HFFc6 (cell line): ENCODE measurements around the gene SNX6. TPM values are rescaled to one million over a fixed set of nuclear protein-coding genes. Genes with fewer than 3 reads are reported as not detected.
"Not testable (repeated sequence)": the region's sequence is repeated elsewhere in the genome, so short reads cannot be mapped to it uniquely, and the experiment has no call there.

Experiments used
- DNase-seq: peaks from one replicate; pipeline ENCODE4 v3.0.0-alpha.2; 2018
- H3K27ac Mint-ChIP-seq: 2 replicates; pipeline ENCODE4 v1.8.0; 2020; ENCODE audit warnings: mild to moderate bottlenecking, mixed read lengths
- H3K27me3 Mint-ChIP-seq: 2 replicates; pipeline ENCODE4 v1.8.0; 2021; ENCODE audit warnings: mild to moderate bottlenecking, moderate library complexity, mixed read lengths; ENCODE audit not compliant: insufficient read depth
- H3K36me3 Mint-ChIP-seq: 2 replicates; pipeline ENCODE4 v1.8.0; 2021; ENCODE audit warnings: low read depth, mixed read lengths
- H3K4me1 Mint-ChIP-seq: 2 replicates; pipeline ENCODE4 v1.8.0; 2020; ENCODE audit warnings: low read depth, mixed read lengths
- H3K4me3 Mint-ChIP-seq: 2 replicates; pipeline ENCODE4 v1.8.0; 2020; ENCODE audit warnings: mild to moderate bottlenecking, moderate library complexity, mixed read lengths
- H3K9me3 Mint-ChIP-seq: 2 replicates; pipeline ENCODE4 v1.8.0; 2020; ENCODE audit warnings: mild to moderate bottlenecking, mixed read lengths
- total RNA-seq, 6 experiments: library from RNA; stranded (reverse); fragmentation: NEBNext Ultra II Directional; extraction: Animal tissue kit (Norgen Biotek cat#: 25700); gene quantifications; 2 replicates in 1 of 6; 3 replicates in 5 of 6; pipeline ENCODE4 v1.2.3, GENCODE V29; 2021
- TF ChIP-seq, protein P1 (sequence below): fragments of 200-600 bp; sonication (generic); IDR thresholded peaks from 2 replicates; pipeline ENCODE4 v1.5.0; 2021; ENCODE audit warnings: antibody characterized with exemption, mild to moderate bottlenecking

Gene SNX6
- total RNA-seq, 6 experiments from 2014 or later: 117 to 138 (median 130) TPM

GRCh38 chr14:34548472-34548981 is 81.4 kb downstream of the SNX6 start:
- H3K36me3 Mint-ChIP-seq: no peaks in the 10 kb centered on the region
- peaks cover 9% of the 10 kb centered on the region for H3K4me1 Mint-ChIP-seq
- H3K9me3 Mint-ChIP-seq: peaks cover 5% of the 10 kb centered on the region; the same call in 1 of the 2 replicates
- peak overlapping the region; percentile 81; the same call in 1 of the 2 replicates for H3K27ac Mint-ChIP-seq
- TF ChIP-seq, protein P1, sequence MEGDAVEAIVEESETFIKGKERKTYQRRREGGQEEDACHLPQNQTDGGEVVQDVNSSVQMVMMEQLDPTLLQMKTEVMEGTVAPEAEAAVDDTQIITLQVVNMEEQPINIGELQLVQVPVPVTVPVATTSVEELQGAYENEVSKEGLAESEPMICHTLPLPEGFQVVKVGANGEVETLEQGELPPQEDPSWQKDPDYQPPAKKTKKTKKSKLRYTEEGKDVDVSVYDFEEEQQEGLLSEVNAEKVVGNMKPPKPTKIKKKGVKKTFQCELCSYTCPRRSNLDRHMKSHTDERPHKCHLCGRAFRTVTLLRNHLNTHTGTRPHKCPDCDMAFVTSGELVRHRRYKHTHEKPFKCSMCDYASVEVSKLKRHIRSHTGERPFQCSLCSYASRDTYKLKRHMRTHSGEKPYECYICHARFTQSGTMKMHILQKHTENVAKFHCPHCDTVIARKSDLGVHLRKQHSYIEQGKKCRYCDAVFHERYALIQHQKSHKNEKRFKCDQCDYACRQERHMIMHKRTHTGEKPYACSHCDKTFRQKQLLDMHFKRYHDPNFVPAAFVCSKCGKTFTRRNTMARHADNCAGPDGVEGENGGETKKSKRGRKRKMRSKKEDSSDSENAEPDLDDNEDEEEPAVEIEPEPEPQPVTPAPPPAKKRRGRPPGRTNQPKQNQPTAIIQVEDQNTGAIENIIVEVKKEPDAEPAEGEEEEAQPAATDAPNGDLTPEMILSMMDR: no peak
- no peak for DNase-seq
- H3K27me3 Mint-ChIP-seq: peaks cover 10% of the 10 kb centered on the region
- H3K4me3 Mint-ChIP-seq: peak overlapping the region; percentile 71; the same call in 1 of the 2 replicates

GRCh38 chr14:34547136-34547520 is 82.8 kb downstream of the SNX6 start:
- H3K4me3 Mint-ChIP-seq, DNase-seq, H3K27ac Mint-ChIP-seq, H3K4me1 Mint-ChIP-seq, H3K9me3 Mint-ChIP-seq, H3K36me3 Mint-ChIP-seq: not testable (repeated sequence)
- peaks cover 10% of the 10 kb centered on the region for H3K27me3 Mint-ChIP-seq

- H3K27me3 Mint-ChIP-seq: peaks cover 10% of the 10 kb centered on the region
- H3K9me3 Mint-ChIP-seq, DNase-seq, H3K4me3 Mint-ChIP-seq, H3K27ac Mint-ChIP-seq, H3K36me3 Mint-ChIP-seq, H3K4me1 Mint-ChIP-seq: not testable (repeated sequence)
Observed at GRCh38 chr14:34546272-34547135, 83.4 kb downstream of the SNX6 start.

GRCh38 chr14:34540181-34541059 is 89.5 kb downstream of the SNX6 start:
- peak overlapping the region; percentile 100 for H3K4me3 Mint-ChIP-seq
- not testable (repeated sequence) for H3K36me3 Mint-ChIP-seq, H3K9me3 Mint-ChIP-seq, DNase-seq, H3K27me3 Mint-ChIP-seq
- peak overlapping the region; percentile 99 for H3K27ac Mint-ChIP-seq
- peaks cover 27% of the 10 kb centered on the region for H3K4me1 Mint-ChIP-seq

DNA sequence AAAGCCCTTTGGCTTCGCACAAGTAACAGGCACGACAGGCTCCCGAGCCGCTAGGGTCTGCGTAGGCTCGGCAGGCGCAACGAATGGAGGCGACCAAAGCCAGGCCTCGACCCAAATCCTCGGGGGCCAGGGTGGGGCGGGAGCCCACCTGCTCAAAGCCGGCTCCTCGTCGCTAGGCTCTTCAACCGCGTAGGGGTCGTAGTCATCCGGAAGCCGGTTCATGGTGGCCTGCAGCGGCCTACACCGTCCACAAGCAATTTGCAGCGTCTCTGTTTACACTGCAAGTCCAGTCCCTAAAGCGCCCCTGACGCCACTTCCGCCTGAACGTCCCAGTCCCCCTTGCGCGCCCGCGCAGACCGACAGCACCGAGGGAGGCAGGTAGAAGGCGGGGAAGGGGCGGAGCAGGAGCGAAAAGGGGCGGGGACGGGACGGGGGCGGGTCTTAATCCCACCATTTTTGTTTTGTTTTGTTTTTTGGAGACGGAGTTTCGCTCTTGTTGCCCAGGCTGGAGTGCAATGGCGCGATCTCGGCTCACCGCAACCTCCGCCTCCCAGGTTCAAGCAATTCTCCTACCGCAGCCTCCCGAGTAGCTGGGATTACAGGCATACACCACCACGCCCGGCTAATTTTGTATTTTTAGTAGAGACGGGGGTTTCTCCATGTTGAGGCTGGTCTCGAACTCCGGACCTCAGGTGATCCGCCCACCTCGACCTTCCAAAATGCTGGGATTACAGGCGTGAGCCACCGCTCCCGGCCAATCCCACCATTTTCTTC is 90.4 kb downstream of the SNX6 start, which contains the start of gene EAPP:
Gene EAPP (minus strand): TSS at position 295 of the 774 bp plus-strand sequence. CDS start 73 bp downstream, at position 222.
- peak; percentile 96 for DNase-seq
- H3K36me3 Mint-ChIP-seq: peaks cover 4% of the 10 kb centered on the region; the same call in 1 of the 2 replicates
- peaks cover 3% of the 10 kb centered on the region for H3K27me3 Mint-ChIP-seq
- peak within 1 kb of the TSS; percentile 100 for H3K4me3 Mint-ChIP-seq
- peaks cover 27% of the 10 kb centered on the region for H3K4me1 Mint-ChIP-seq
- no peaks in the 10 kb centered on the region for H3K9me3 Mint-ChIP-seq
- H3K27ac Mint-ChIP-seq: peak within 1 kb of the TSS; percentile 99
- TF ChIP-seq, protein P1: peak; percentile 14; the same call in 1 of the 2 replicates

DNA sequence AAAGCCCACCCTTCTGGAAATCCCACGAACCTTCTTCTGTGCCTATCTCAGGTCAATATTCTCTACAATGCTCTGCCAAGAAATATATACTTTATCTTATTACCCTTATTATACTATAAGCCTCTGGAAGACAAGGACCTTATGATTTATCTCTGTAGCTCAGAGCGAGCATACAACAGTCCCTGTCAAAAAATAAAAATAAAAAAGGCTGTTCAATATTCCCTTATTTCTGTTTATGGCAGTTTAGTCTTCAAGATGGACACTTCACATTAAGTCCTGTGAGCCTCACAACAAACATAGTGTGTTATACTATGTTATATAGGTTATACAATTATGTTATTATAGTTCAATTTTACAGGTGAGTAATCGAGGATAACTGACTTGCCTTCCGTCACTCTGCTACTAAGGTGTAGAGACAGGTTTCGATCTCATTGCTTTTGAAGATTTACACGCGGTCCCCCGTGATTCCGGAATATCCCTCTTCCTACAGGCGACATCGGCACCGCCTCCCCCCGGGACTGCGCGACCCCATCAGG is 91.0 kb downstream of the SNX6 start:
- Mint-ChIP-seq H3K27me3 (peaks cover 3% of the 10 kb centered on the region), H3K4me1 (peaks cover 27% of the 10 kb centered on the region), H3K36me3 (peaks cover 4% of the 10 kb centered on the region; the same call in 1 of the 2 replicates), H3K27ac (peak overlapping the region; percentile 99), H3K4me3 (peak overlapping the region; percentile 100), H3K9me3 (no peaks in the 10 kb centered on the region)
- TF ChIP-seq, protein P1: no peak
- DNase-seq: no peak

DNA sequence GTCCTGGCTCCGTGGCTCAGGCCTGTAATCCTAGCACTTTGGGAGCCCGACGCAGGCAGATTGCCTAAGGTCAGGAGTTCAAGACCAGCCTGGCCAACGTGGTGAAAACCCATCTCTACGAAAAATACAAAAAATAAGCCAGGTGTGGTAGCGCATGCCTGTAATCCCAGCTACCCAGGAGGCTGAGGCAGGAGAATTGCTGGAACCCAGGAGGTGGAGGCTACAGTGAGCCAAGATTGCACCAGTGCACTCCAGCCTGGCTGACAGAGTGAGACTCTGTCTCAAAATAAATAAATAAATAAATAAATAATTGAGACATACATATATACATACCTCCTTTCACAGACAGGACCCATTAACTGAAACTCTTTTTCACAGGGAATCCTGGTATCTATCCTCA is 91.9 kb downstream of the SNX6 start:
- not testable (repeated sequence) for H3K9me3 Mint-ChIP-seq, H3K27me3 Mint-ChIP-seq, H3K36me3 Mint-ChIP-seq, DNase-seq
- Mint-ChIP-seq H3K4me3 (peak overlapping the region; percentile 100), H3K27ac (peak overlapping the region; percentile 99), H3K4me1 (peaks cover 27% of the 10 kb centered on the region)
